Activated CD4-positive, alpha-beta T cell treated with anti-CD3 and anti-CD28 coated beads for 36 hours (primary cell): ENCODE data around the gene VSTM2B. TPM values are rescaled to one million over a fixed set of nuclear protein-coding genes. Genes with fewer than 3 reads are reported as not detected.
"Not testable (repeated sequence)": the region's sequence is repeated elsewhere in the genome, so short reads cannot be mapped to it uniquely, and the experiment has no call there.

ENCODE experiments used
- ATAC-seq: fragments of 200-7000 bp; cut with Tn5 transposase; one replicate; pipeline ENCODE4 v1.10.0; 2021; ENCODE audit warnings: mild to moderate bottlenecking, moderate library complexity
- CTCF ChIA-PET: fragments of 350-600 bp; sonication (Branson Sonifier 250); formaldehyde crosslinking; loops from one replicate; lab custom pipeline; 2021; ENCODE audit warnings: antibody characterized with exemption; lab: Charles Lee
- POLR2A ChIA-PET: fragments of 350-600 bp; sonication (Branson Sonifier 250); formaldehyde crosslinking; loops from one replicate; lab custom pipeline; 2021; ENCODE audit warnings: antibody characterized with exemption, inconsistent platforms; lab: Charles Lee
- DNase-seq: peaks from one replicate; pipeline ENCODE4 v3.0.0-alpha.2; 2020
- H3K27ac Mint-ChIP-seq: one replicate; pipeline ENCODE4 v1.8.0; 2021; ENCODE audit warnings: mixed read lengths
- H3K27me3 Mint-ChIP-seq: one replicate; pipeline ENCODE4 v1.8.0; 2021; ENCODE audit warnings: mixed read lengths
- H3K36me3 Mint-ChIP-seq: one replicate; pipeline ENCODE4 v1.8.0; 2021; ENCODE audit warnings: low read depth, mixed read lengths
- H3K4me1 Mint-ChIP-seq: one replicate; pipeline ENCODE4 v1.8.0; 2021; ENCODE audit warnings: mixed read lengths
- H3K4me3 Mint-ChIP-seq: one replicate; pipeline ENCODE4 v1.8.0; 2021; ENCODE audit warnings: mild to moderate bottlenecking, moderate library complexity, mixed read lengths
- H3K9me3 Mint-ChIP-seq: one replicate; pipeline ENCODE4 v1.8.0; 2021; ENCODE audit warnings: low read depth, mixed read lengths
- intact Hi-C, 2 experiments: fragments of 100-400 bp; cut with DNase I in 1 of 2; cut with micrococcal nuclease in 1 of 2; formaldehyde crosslinking; loops; one replicate each; pipeline versions ENCODE4 v1.14.2 to v1.15.1; 2022 to 2024; cut with DNase I, micrococcal nuclease
- total RNA-seq, 2 experiments: library from RNA; stranded (reverse); gene quantifications; one replicate each; pipeline ENCODE4 v1.2.3, GENCODE V29; 2021

VSTM2B gene
- total RNA-seq, 2 experiments from 2014 or later: not detected

GRCh38 chr19:29549105-29550070 lies 23.6 kb downstream of the VSTM2B start:
- ChIA-PET CTCF (no interaction called here), POLR2A (no interaction called here)
- ATAC-seq: no peak
- no peak overlapping the region for H3K4me3 Mint-ChIP-seq
- peaks cover 10% of the 10 kb centered on the region for H3K9me3 Mint-ChIP-seq
- no peak for DNase-seq
- no peak overlapping the region for H3K27ac Mint-ChIP-seq
- intact Hi-C loops: no loop called here
- peaks cover 2% of the 10 kb centered on the region for H3K36me3 Mint-ChIP-seq
- peaks cover 23% of the 10 kb centered on the region for H3K27me3 Mint-ChIP-seq
- H3K4me1 Mint-ChIP-seq: no peaks in the 10 kb centered on the region

GRCh38 chr19:29550896-29551295 lies 25.1 kb downstream of the VSTM2B start:
- ChIA-PET POLR2A (interaction anchor here (0.6 kb wide), 1 partner anchor 163 kb away, joined by 5 read pairs; no protein-coding TSS in a partner anchor), CTCF (no interaction called here)
- no peak for ATAC-seq

GRCh38 chr19:29551774-29552173 lies 26.0 kb downstream of the VSTM2B start:
- ChIA-PET CTCF (no interaction called here), POLR2A (no interaction called here)
- H3K4me3 Mint-ChIP-seq: no peak overlapping the region
- peaks cover 2% of the 10 kb centered on the region for H3K36me3 Mint-ChIP-seq
- ATAC-seq: no peak
- DNase-seq: no peak
- intact Hi-C loops: no loop called here
- no peak overlapping the region for H3K27ac Mint-ChIP-seq
- no peaks in the 10 kb centered on the region for H3K4me1 Mint-ChIP-seq
- H3K9me3 Mint-ChIP-seq: peaks cover 17% of the 10 kb centered on the region
- peaks cover 30% of the 10 kb centered on the region for H3K27me3 Mint-ChIP-seq

More at GRCh38 chr19:29550896-29551295, 25.1 kb downstream of the VSTM2B start:
- intact Hi-C loops: no loop called here
- no peak for DNase-seq
- H3K4me3 Mint-ChIP-seq: no peak overlapping the region
- H3K27ac Mint-ChIP-seq: no peak overlapping the region
- H3K9me3 Mint-ChIP-seq: peaks cover 17% of the 10 kb centered on the region
- no peaks in the 10 kb centered on the region for H3K4me1 Mint-ChIP-seq
- H3K36me3 Mint-ChIP-seq: peaks cover 2% of the 10 kb centered on the region
- peaks cover 27% of the 10 kb centered on the region for H3K27me3 Mint-ChIP-seq

DNA sequence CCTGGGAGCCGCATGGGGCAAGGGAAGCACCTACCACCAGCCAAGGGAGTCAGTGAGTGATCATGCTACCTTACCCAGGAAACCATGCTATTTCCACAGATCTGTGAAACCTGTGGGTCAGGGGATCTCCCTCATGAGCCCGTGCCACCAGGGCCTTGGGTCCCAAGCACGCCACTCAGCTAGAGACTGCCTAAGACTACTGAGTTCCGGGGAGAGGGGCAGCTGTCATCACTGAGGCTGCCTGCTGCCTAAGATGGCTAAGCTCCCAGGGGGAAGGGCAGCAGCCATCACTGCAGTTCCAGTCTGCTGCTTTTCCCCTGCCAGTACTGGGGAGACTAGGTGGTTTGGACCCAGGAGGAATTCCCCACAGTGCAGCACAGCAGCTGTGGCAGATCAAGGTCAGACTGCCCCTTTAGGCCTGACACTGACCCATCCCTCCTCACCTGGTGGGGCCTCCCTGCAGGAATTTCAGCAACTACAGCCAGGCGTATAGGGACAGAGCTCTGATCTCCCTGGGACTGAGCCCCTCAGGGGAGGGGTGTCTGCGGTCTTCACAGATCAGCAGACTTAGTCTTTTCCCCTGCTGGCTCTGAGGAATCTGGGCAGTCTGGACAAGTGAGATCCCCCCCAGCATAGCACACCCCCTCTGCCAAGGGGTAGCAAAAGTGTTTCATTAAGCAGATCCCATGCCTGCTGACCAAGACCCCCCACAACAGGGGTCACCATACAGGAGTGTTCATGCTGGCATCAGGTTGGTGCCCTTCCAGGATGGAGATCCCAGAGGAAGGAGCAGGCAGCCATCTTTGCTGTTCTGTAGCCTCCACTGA lies 26.9 kb downstream of the VSTM2B start:
- H3K9me3 Mint-ChIP-seq: peaks cover 20% of the 10 kb centered on the region
- H3K27ac Mint-ChIP-seq: no peak overlapping the region
- no peak for ATAC-seq
- no peak for DNase-seq
- POLR2A ChIA-PET: no interaction called here
- no peak overlapping the region for H3K4me3 Mint-ChIP-seq
- peaks cover 26% of the 10 kb centered on the region for H3K27me3 Mint-ChIP-seq
- CTCF ChIA-PET: interaction anchor here (0.8 kb wide), 1 partner anchor 38 kb away, joined by 3 read pairs; no protein-coding TSS in a partner anchor
- H3K4me1 Mint-ChIP-seq: no peaks in the 10 kb centered on the region
- peaks cover 2% of the 10 kb centered on the region for H3K36me3 Mint-ChIP-seq
- intact Hi-C loops: no loop called here

DNA sequence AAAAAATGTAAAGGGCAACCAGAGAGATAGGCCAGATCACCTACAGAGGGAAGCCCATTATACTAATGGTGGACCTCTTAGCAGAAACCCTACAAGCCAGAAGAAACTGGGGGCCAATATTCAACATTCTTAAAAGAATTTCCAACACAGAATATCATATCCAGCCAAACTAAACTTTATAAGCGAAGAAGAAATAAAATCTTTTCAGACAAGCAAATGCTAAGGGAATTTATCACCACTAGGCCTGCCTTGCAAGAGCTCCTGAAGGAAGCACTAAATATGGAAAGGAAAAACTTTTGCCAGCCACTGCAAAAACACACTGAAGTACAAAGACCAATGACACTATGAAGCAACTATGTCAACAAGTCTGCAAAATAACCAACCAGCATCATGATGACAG lies 28.4 kb downstream of the VSTM2B start:
- no peaks in the 10 kb centered on the region for H3K4me1 Mint-ChIP-seq
- peaks cover 26% of the 10 kb centered on the region for H3K9me3 Mint-ChIP-seq
- peaks cover 22% of the 10 kb centered on the region for H3K27me3 Mint-ChIP-seq
- CTCF ChIA-PET: no interaction called here
- H3K4me3 Mint-ChIP-seq: no peak overlapping the region
- ATAC-seq: no peak
- no peak overlapping the region for H3K27ac Mint-ChIP-seq
- DNase-seq: no peak
- H3K36me3 Mint-ChIP-seq: peaks cover 2% of the 10 kb centered on the region
- intact Hi-C loops: no loop called here
- POLR2A ChIA-PET: no interaction called here

GRCh38 chr19:29559110-29559509 lies 33.3 kb downstream of the VSTM2B start:
- POLR2A ChIA-PET, DNase-seq, H3K36me3 Mint-ChIP-seq, H3K4me3 Mint-ChIP-seq, ATAC-seq, H3K27ac Mint-ChIP-seq, CTCF ChIA-PET, intact Hi-C loops, H3K4me1 Mint-ChIP-seq: not testable (repeated sequence)
- Mint-ChIP-seq H3K27me3 (peaks cover 25% of the 10 kb centered on the region), H3K9me3 (peaks cover 22% of the 10 kb centered on the region)

DNA sequence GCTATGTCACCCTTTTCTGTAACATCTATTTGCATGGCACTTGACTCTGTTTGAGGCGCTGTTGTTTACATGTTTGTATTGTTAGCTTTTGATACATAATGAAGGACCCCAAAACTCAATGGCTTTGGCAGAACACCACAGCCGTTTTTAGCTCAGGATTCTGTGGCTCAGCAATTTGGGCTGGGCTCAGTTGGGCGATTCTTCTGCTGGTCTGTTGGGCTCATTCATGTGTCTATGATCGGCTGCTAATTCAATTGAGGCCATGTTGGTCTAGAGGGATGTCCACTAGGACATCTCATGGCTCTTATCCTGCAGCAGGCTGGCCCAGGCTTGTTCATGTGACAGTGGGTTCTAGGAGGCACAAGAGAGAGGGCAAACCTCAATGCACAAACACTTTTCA lies 33.9 kb downstream of the VSTM2B start:
- Mint-ChIP-seq H3K9me3 (peaks cover 20% of the 10 kb centered on the region), H3K4me1 (peaks cover 4% of the 10 kb centered on the region), H3K36me3 (no peaks in the 10 kb centered on the region), H3K27me3 (peaks cover 25% of the 10 kb centered on the region), H3K4me3 (no peak overlapping the region), H3K27ac (no peak overlapping the region)
- CTCF ChIA-PET: no interaction called here
- no peak for DNase-seq
- no peak for ATAC-seq
- intact Hi-C loops: no loop called here
- POLR2A ChIA-PET: no interaction called here

GRCh38 chr19:29560313-29561075 lies 34.7 kb downstream of the VSTM2B start:
- Mint-ChIP-seq H3K9me3 (peaks cover 15% of the 10 kb centered on the region), H3K4me1 (peaks cover 11% of the 10 kb centered on the region), H3K27me3 (peaks cover 26% of the 10 kb centered on the region), H3K27ac (no peak overlapping the region), H3K4me3 (no peak overlapping the region), H3K36me3 (no peaks in the 10 kb centered on the region)
- DNase-seq: no peak
- POLR2A ChIA-PET: no interaction called here
- intact Hi-C loops: no loop called here
- ATAC-seq: no peak
- CTCF ChIA-PET: no interaction called here

- ChIA-PET POLR2A (no interaction called here), CTCF (no interaction called here)
- Mint-ChIP-seq H3K27me3 (peaks cover 27% of the 10 kb centered on the region), H3K36me3 (no peaks in the 10 kb centered on the region), H3K4me3 (no peak overlapping the region), H3K27ac (no peak overlapping the region), H3K9me3 (peaks cover 15% of the 10 kb centered on the region), H3K4me1 (peaks cover 12% of the 10 kb centered on the region)
- ATAC-seq: no peak
- intact Hi-C loops: no loop called here
- no peak for DNase-seq
Observed at GRCh38 chr19:29561601-29562000, 35.8 kb downstream of the VSTM2B start.

GRCh38 chr19:29562299-29563297 lies 36.8 kb downstream of the VSTM2B start:
- no peak for DNase-seq
- intact Hi-C loops: no loop called here
- Mint-ChIP-seq H3K4me3 (no peak overlapping the region), H3K27me3 (peaks cover 27% of the 10 kb centered on the region), H3K36me3 (no peaks in the 10 kb centered on the region), H3K9me3 (peaks cover 12% of the 10 kb centered on the region), H3K4me1 (peaks cover 12% of the 10 kb centered on the region), H3K27ac (no peak overlapping the region)
- ATAC-seq: no peak
- ChIA-PET CTCF (no interaction called here), POLR2A (no interaction called here)
